GM12875 (cell line): ENCODE results near the gene TDRD9.

Experiments
- H3K4me3 ChIP-seq: one replicate; pipeline ENCODE4 v1.5.1; 2011; ENCODE audit warnings: low read depth, low read length, control low read depth
- CTCF ChIP-seq: IDR thresholded peaks from 2 replicates; pipeline ENCODE4 v1.5.1; 2011; ENCODE audit warnings: low read depth, mild to moderate bottlenecking, control low read depth, inconsistent platforms, low read length, moderate library complexity, borderline replicate concordance; ENCODE audit not compliant: insufficient read depth

The TDRD9 gene

GRCh38 chr14:104014764-104015163 lies 86.5 kb downstream of the TDRD9 start:
- no peak overlapping the region for H3K4me3 ChIP-seq
- TF ChIP-seq CTCF, result no peak

GRCh38 chr14:104016873-104017650 lies 88.8 kb downstream of the TDRD9 start:
- TF ChIP-seq CTCF, result no peak
- H3K4me3 ChIP-seq, result no peak overlapping the region

- no peak for TF ChIP-seq CTCF
- no peak overlapping the region for H3K4me3 ChIP-seq
Measured at GRCh38 chr14:104019029-104019428, 90.8 kb downstream of the TDRD9 start.

GRCh38 chr14:104019806-104020205 lies 91.5 kb downstream of the TDRD9 start:
- H3K4me3 ChIP-seq, result no peak overlapping the region
- TF ChIP-seq CTCF, result no peak

- TF ChIP-seq CTCF, result no peak
- H3K4me3 ChIP-seq, result no peak overlapping the region
Measured at GRCh38 chr14:104020471-104020870, 92.2 kb downstream of the TDRD9 start.

GRCh38 chr14:104023325-104024055 lies 95.2 kb downstream of the TDRD9 start:
- no peak for TF ChIP-seq CTCF
- H3K4me3 ChIP-seq, result no peak overlapping the region

- no peak for TF ChIP-seq CTCF
- H3K4me3 ChIP-seq, result no peak overlapping the region
Measured at GRCh38 chr14:104025534-104025933, 97.3 kb downstream of the TDRD9 start.
